Memory B cell (primary cell): ENCODE measurements around the gene APOA4.

Experiments used
- ATAC-seq: fragments of 150-1000 bp; cut with Tn5 transposase; 2 replicates; pipeline ENCODE4 v1.10.0; 2021; ENCODE audit warnings: low read depth, mild to moderate bottlenecking, moderate library complexity
- DNase-seq, 2 donors: peaks; one replicate each; pipeline ENCODE4 v3.0.0; 2022; ENCODE audit warnings: low spot score in 2 of 2
- H3K27ac Mint-ChIP-seq: one replicate; pipeline ENCODE4 v1.8.0; 2022; ENCODE audit warnings: mild to moderate bottlenecking, moderate library complexity, mixed read lengths
- H3K27me3 Mint-ChIP-seq: one replicate; pipeline ENCODE4 v1.8.0; 2022; ENCODE audit warnings: mixed read lengths
- H3K36me3 Mint-ChIP-seq: one replicate; pipeline ENCODE4 v1.8.0; 2022; ENCODE audit warnings: mild to moderate bottlenecking, mixed read lengths
- H3K4me1 Mint-ChIP-seq: one replicate; pipeline ENCODE4 v1.8.0; 2022; ENCODE audit warnings: mixed read lengths
- H3K4me3 Mint-ChIP-seq: one replicate; pipeline ENCODE4 v1.8.0; 2022; ENCODE audit warnings: mild to moderate bottlenecking, moderate library complexity, mixed read lengths
- H3K9me3 Mint-ChIP-seq: one replicate; pipeline ENCODE4 v1.8.0; 2022; ENCODE audit warnings: mixed read lengths

The APOA4 gene

DNA sequence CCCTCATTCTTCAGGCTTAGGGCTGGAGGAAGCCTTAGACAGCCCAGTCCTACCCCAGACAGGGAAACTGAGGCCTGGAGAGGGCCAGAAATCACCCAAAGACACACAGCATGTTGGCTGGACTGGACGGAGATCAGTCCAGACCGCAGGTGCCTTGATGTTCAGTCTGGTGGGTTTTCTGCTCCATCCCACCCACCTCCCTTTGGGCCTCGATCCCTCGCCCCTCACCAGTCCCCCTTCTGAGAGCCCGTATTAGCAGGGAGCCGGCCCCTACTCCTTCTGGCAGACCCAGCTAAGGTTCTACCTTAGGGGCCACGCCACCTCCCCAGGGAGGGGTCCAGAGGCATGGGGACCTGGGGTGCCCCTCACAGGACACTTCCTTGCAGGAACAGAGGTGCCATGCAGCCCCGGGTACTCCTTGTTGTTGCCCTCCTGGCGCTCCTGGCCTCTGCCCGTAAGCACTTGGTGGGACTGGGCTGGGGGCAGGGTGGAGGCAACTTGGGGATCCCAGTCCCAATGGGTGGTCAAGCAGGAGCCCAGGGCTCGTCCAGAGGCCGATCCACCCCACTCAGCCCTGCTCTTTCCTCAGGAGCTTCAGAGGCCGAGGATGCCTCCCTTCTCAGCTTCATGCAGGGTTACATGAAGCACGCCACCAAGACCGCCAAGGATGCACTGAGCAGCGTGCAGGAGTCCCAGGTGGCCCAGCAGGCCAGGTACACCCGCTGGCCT is 7.2 kb upstream of the APOA4 start:
- DNase-seq (no peak), ATAC-seq (no peak)
- peaks cover 3% of the 10 kb centered on the region for H3K27me3 Mint-ChIP-seq
- no peak overlapping the region for H3K4me3 Mint-ChIP-seq
- no peak overlapping the region for H3K27ac Mint-ChIP-seq
- H3K9me3 Mint-ChIP-seq = no peaks in the 10 kb centered on the region
- H3K36me3 Mint-ChIP-seq = no peaks in the 10 kb centered on the region
- H3K4me1 Mint-ChIP-seq = peaks cover 4% of the 10 kb centered on the region

DNA sequence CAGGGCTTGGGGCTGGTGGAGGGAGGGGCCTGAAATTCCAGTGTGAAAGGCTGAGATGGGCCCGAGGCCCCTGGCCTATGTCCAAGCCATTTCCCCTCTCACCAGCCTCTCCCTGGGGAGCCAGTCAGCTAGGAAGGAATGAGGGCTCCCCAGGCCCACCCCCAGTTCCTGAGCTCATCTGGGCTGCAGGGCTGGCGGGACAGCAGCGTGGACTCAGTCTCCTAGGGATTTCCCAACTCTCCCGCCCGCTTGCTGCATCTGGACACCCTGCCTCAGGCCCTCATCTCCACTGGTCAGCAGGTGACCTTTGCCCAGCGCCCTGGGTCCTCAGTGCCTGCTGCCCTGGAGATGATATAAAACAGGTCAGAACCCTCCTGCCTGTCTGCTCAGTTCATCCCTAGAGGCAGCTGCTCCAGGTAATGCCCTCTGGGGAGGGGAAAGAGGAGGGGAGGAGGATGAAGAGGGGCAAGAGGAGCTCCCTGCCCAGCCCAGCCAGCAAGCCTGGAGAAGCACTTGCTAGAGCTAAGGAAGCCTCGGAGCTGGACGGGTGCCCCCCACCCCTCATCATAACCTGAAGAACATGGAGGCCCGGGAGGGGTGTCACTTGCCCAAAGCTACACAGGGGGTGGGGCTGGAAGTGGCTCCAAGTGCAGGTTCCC is 6.5 kb upstream of the APOA4 start, which contains the start of gene APOC3:
APOC3 (plus strand) TSS at position 383 of the 659 bp plus-strand sequence. CDS start 676 bp downstream, outside the sequence.
- Mint-ChIP-seq H3K27ac (no peak within 1 kb of the TSS), H3K9me3 (no peaks in the 10 kb centered on the region), H3K4me3 (no peak within 1 kb of the TSS)

DNA sequence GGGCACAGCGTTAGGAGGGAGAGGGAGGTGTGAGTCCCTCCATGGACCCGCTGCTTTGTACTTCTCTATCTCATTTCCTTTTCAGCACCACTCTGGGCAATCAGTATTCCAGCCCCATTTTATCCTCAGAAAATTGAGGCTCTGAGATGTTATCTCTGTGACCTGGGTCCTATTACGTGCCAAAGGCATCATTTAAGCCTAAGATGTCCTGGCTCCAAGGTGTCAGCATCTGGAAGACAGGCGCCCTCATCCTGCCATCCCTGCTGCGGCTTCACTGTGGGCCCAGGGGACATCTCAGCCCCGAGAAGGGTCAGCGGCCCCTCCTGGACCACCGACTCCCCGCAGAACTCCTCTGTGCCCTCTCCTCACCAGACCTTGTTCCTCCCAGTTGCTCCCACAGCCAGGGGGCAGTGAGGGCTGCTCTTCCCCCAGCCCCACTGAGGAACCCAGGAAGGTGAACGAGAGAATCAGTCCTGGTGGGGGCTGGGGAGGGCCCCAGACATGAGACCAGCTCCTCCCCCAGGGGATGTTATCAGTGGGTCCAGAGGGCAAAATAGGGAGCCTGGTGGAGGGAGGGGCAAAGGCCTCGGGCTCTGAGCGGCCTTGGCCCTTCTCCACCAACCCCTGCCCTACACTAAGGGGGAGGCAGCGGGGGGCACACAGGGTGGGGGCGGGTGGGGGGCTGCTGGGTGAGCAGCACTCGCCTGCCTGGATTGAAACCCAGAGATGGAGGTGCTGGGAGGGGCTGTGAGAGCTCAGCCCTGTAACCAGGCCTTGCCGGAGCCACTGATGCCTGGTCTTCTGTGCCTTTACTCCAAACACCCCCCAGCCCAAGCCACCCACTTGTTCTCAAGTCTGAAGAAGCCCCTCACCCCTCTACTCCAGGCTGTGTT is 5.8 kb upstream of the APOA4 start:
- no peak overlapping the region for H3K27ac Mint-ChIP-seq
- H3K4me3 Mint-ChIP-seq = no peak overlapping the region
- H3K27me3 Mint-ChIP-seq = peaks cover 2% of the 10 kb centered on the region
- no peaks in the 10 kb centered on the region for H3K36me3 Mint-ChIP-seq
- H3K4me1 Mint-ChIP-seq = no peaks in the 10 kb centered on the region
- DNase-seq = no peak
- no peaks in the 10 kb centered on the region for H3K9me3 Mint-ChIP-seq
- no peak for ATAC-seq

More for the DNA sequence above, 6.5 kb upstream of the APOA4 start, which contains the start of gene APOC3:
- peaks cover under 1% of the 10 kb centered on the region for H3K4me1 Mint-ChIP-seq
- DNase-seq (no peak), ATAC-seq (no peak)
- no peaks in the 10 kb centered on the region for H3K36me3 Mint-ChIP-seq
- peaks cover 3% of the 10 kb centered on the region for H3K27me3 Mint-ChIP-seq

DNA sequence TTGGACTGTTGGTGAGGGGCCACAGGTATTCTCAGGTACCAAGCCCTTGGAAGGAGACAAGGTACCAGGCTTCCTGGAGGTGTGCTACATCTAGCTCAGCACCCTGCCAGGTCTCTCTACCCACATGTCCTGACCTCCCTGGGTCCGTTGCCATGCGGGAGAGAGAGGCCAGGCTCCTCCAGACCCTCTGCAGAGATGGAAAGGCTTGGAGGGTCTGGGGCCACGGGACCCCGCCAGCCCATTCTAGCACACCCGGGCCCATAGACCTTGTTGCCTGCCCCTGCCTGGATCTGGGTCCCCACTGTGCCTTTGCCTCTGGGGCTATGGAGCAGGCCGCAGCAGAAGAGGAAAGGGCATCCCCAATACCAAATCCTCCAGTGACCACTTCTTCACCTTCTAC is 4.4 kb upstream of the APOA4 start:
- Mint-ChIP-seq H3K4me3 (no peak overlapping the region), H3K27me3 (peaks cover 2% of the 10 kb centered on the region), H3K9me3 (no peaks in the 10 kb centered on the region), H3K36me3 (no peaks in the 10 kb centered on the region), H3K4me1 (no peaks in the 10 kb centered on the region), H3K27ac (no peak overlapping the region)
- no peak for ATAC-seq
- DNase-seq = no peak

DNA sequence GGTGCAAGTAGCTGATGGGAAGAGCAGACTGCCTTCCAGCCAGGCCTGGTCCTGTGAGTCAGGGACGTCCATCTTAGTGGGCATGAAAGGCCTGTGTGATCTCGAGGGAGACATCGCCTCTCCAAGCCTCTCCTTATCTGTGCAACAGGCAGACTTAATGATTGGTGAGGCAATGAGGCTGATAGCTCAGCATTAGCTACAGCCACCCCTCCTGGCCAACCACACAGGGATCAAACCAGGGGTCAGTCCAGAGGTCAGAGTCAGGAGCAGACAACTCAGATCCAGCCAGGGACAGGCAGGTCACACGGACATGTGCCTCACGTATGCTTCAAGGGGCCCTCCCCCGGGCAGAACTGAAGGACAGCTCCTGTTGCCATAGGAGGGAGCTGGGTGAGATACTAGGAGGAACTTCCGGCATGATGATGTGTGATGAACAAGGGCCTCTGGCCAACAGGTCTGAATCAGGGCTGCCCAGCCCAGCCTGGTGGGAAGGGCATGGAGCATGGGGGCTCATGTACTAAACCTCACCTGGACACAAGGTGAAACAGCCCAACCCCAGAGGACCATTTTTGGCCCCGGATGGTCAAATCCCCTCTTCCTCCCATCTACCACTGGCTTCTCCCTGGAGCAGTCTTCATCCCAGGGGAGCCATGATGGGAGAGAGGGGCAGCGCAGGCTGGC is 3.8 kb upstream of the APOA4 start:
- Mint-ChIP-seq H3K4me1 (no peaks in the 10 kb centered on the region), H3K27ac (no peak overlapping the region), H3K9me3 (no peaks in the 10 kb centered on the region), H3K27me3 (peaks cover 2% of the 10 kb centered on the region), H3K36me3 (no peaks in the 10 kb centered on the region), H3K4me3 (no peak overlapping the region)
- ATAC-seq (no peak), DNase-seq (no peak)

DNA sequence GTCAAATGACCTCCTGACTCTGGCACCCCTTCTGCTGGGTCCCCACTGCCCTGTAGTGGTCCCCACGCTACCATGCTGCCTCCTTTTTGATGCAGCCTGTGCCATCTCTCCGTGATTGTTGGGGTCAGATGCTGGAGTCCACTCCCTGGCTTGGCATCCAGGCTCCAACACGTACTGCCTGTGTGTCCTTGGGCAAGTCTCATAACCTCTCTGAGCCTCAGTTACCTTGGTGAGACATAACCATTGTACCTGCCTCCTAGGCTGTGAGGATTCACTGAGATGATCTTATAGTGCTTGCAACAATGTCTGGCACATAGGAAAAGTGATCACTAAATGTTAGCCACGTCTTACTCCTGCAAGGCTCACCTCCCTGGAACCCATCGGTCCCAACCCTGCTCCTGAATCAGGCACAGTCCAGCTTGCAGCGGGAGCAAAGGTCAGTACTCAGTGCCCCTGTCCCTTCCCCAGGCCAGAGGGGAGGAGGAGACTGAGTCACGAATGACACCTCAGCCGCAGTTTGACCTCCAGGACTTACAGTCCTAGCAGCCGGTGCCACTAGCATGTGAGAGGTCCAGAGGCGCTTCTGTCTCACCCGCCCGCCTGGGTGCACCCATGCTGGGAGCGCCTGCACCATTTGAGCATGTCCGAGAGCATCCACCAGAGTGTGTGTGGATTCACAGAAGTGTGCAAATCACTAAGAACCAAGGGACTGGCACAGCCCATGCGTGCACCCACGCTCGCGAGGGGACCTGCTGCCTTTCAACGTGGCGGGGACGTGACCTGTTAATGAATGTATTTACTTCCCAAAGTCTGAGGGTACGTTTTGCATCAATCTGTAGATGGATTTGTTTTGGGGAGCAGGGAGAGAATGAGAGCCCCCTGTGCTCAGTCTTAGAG is 3.0 kb upstream of the APOA4 start:
- Mint-ChIP-seq H3K4me1 (no peaks in the 10 kb centered on the region), H3K27ac (no peak overlapping the region), H3K27me3 (peaks cover under 1% of the 10 kb centered on the region), H3K36me3 (no peaks in the 10 kb centered on the region), H3K4me3 (no peak overlapping the region), H3K9me3 (no peaks in the 10 kb centered on the region)
- no peak for ATAC-seq
- no peak for DNase-seq

DNA sequence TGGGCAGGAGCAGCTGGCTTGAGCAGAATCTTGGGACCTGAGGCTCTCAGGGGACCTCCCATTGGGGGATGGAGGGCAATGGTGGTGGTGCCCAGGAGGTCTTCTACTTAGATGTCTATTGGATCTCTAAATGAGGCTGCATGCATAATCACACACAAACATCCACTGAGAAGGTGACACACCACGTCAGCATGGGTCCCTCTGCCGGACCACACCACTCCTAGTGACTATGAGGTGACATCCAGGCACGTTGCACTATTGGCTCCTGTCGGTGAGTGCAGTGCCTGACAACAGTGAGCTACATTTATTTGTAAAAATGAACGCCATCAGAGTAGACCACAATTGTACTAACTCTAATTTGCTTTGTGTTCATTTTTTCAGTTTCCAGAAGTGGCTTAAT is 2.3 kb upstream of the APOA4 start:
- Mint-ChIP-seq H3K27me3 (no peaks in the 10 kb centered on the region), H3K9me3 (no peaks in the 10 kb centered on the region), H3K4me1 (no peaks in the 10 kb centered on the region), H3K4me3 (no peak overlapping the region), H3K36me3 (no peaks in the 10 kb centered on the region), H3K27ac (no peak overlapping the region)
- DNase-seq (no peak), ATAC-seq (no peak)

DNA sequence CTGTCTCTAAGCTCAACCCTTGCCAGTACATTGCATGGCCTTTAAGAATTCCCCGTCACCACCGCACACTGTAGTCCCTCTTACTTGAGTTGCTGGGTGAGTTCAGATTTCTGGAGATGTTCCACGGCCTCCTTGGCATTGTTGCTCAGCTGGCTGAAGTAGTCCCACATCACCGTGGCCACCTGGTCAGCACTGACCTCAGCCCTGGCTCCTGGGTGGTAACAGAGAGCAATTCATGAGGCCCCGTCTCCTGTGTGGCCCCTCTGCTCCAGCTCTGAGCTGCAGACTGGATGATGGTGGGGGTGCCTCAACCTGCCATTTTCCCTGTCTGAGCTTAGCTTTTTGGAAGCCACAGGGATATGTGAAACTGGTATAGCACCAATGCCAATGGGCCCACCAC is 529 bp downstream of the APOA4 start:
- H3K36me3 Mint-ChIP-seq = no peaks in the 10 kb centered on the region
- H3K9me3 Mint-ChIP-seq = no peaks in the 10 kb centered on the region
- ATAC-seq (no peak), DNase-seq (no peak)
- no peak overlapping the region for H3K4me3 Mint-ChIP-seq
- H3K27me3 Mint-ChIP-seq = no peaks in the 10 kb centered on the region
- no peak overlapping the region for H3K27ac Mint-ChIP-seq
- no peaks in the 10 kb centered on the region for H3K4me1 Mint-ChIP-seq

DNA sequence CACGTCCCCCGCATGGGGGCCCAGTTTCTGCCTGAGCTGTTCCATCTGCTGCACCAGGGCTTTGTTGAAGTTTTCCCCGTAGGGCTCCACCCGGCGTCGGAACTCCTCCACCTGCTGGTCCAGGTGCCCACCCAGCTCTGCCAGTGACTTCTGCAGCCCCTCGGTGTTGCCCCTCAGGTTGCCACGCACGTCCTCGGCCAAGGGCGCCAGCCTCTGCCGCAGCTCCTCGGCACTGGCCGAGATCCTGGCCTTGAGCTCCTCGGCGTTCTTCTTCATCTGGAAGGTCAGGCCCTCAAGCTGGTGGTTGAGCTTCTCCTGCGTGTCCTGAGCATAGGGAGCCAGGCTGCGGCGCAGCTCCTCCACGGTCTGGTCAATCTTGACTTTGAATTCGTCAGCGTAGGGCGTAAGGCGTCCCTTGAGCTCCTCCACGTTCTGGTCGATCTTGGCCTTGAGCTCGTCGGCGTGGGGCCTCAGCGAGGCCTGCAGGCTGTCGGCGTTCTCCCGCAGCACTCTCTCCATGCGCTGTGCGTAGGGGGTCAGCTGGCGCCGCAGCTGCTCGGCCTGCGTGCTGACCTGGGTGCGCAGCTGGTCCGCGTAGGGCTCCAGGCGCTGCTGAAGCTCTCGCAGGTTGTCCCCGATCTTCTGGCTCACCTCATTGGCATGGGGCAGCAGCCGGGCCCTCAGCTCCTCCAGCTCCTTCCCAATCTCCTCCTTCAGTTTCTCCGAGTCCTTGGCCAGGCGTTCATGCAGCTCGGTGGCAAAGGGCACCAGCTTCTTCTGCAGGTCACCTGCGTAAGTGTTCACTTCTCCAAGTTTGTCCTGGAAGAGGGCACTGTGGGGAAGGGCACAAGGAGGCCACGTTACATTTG is 1.8 kb downstream of the APOA4 start:
- no peaks in the 10 kb centered on the region for H3K36me3 Mint-ChIP-seq
- H3K4me1 Mint-ChIP-seq = no peaks in the 10 kb centered on the region
- no peak for DNase-seq
- no peak for ATAC-seq
- no peaks in the 10 kb centered on the region for H3K27me3 Mint-ChIP-seq
- no peak overlapping the region for H3K4me3 Mint-ChIP-seq
- H3K27ac Mint-ChIP-seq = no peak overlapping the region
- no peaks in the 10 kb centered on the region for H3K9me3 Mint-ChIP-seq

DNA sequence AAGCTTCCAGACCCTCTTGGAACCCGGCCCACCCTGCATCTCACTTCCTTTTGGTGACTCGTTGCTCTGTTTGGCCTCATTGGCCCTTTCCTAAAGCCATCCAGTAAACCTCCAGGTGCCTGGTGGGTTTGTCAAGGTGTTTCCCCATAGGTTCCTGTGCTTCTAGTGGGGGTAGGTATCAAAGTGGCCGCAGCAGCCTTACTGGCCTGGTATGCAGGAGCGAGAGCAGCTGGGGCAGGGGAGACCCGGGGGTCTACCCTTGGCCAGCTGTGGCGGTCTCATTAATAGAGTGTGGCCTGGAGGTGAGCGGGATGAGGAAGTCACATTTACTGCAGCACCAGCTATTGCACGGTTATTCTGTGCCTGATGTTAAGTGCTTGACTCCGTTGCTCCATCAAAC is 4.1 kb downstream of the APOA4 start:
- Mint-ChIP-seq H3K4me1 (no peaks in the 10 kb centered on the region), H3K36me3 (no peaks in the 10 kb centered on the region), H3K27ac (no peak overlapping the region), H3K9me3 (no peaks in the 10 kb centered on the region), H3K4me3 (no peak overlapping the region), H3K27me3 (peaks cover 2% of the 10 kb centered on the region)
- ATAC-seq (no peak), DNase-seq (no peak)

DNA sequence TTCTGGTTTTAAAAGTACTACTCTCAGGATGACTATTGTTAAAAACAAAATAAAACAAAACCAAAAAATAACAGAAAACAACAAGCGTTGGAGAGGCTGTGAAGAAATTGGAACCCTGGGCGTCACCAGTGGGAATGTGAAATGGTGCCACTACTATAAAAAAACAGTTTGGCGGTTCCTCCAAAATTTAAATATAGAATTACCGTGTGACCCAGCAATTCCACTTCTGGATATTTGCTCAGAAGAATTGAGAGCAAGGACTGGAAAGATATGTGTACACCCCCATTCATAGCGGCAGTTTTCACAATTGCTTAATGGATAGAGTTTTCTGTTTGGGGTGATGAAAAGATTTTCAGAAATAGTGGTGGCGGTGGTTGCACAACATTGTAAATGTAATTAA is 8.6 kb downstream of the APOA4 start:
- ATAC-seq = no peak
- no peak overlapping the region for H3K4me3 Mint-ChIP-seq
- peaks cover 2% of the 10 kb centered on the region for H3K27me3 Mint-ChIP-seq
- no peaks in the 10 kb centered on the region for H3K36me3 Mint-ChIP-seq
- no peak for DNase-seq
- H3K9me3 Mint-ChIP-seq = no peaks in the 10 kb centered on the region
- no peak overlapping the region for H3K27ac Mint-ChIP-seq
- no peaks in the 10 kb centered on the region for H3K4me1 Mint-ChIP-seq

DNA sequence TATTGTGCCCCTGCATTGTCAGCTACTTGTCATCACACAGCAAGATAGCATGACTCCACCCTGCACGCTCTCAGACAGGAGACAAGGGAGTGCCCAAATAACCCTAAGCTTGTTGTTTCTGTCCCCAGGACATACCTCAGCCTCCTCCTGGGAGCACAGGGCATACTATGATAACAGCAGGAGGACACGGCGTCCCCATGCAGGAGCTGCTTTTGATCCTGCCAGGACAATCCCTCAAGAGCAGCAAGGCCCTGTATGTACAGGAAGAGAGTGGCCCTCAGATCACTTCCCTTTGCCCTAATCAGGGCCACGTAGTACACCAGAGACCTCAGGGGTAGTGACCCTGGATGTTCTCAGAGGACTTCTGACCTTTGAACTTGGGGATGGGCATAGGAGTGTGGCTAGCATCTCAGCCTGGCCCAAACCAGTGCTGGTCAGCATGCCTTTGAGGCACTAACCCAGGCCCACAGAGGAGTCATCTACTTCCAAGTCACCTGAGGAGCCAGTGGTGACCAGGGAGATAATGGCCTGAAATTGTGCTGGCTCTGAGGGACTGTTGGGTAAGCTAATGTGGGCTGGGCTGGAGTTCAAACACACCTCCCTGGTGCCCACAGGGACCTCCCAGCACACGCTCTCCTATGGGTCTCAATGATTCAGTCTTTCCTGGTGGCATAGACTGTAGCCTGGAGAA is 9.2 kb downstream of the APOA4 start:
- DNase-seq = no peak
- no peaks in the 10 kb centered on the region for H3K4me1 Mint-ChIP-seq
- H3K9me3 Mint-ChIP-seq = no peaks in the 10 kb centered on the region
- no peaks in the 10 kb centered on the region for H3K36me3 Mint-ChIP-seq
- H3K27ac Mint-ChIP-seq = no peak overlapping the region
- no peak for ATAC-seq
- H3K4me3 Mint-ChIP-seq = no peak overlapping the region
- H3K27me3 Mint-ChIP-seq = peaks cover 4% of the 10 kb centered on the region
